Measurements from ENCODE around the gene HOXD10. TPM values are rescaled to one million over a fixed set of nuclear protein-coding genes. Genes with fewer than 3 reads are reported as not detected.

Gene HOXD10
- total RNA-seq, 1 donor from 2014 or later, result 19.6 TPM

GRCh38 chr2:176154576-176155252 lies 38.1 kb downstream of the HOXD10 start:
- Histone ChIP-seq H3K9me3 (no peaks in the 10 kb centered on the region), H3K27me3 (peaks cover 10% of the 10 kb centered on the region), H3K27ac (no peak overlapping the region), H3K4me1 (peaks cover 20% of the 10 kb centered on the region), H3K4me3 (no peak overlapping the region), H3K36me3 (no peaks in the 10 kb centered on the region)
- no peak for DNase-seq (ENCODE audit: extremely low spot score in 2 of 2)
- no peak for TF ChIP-seq POLR2AphosphoS5 (IDR thresholded peaks at IDR 0.05; ENCODE audit: insufficient read depth in 1 of 2, low read depth in 1 of 2)
- TF ChIP-seq POLR2A (IDR thresholded peaks at IDR 0.05), result no peak
- TF ChIP-seq CTCF (IDR thresholded peaks at IDR 0.05), result no peak
- intact Hi-C loops (cut with DNase I), result no loop called here

GRCh38 chr2:176155356-176156044 lies 38.9 kb downstream of the HOXD10 start:
- no peak for DNase-seq (ENCODE audit: extremely low spot score in 2 of 2)
- H3K36me3 ChIP-seq, result no peaks in the 10 kb centered on the region
- peaks cover 10% of the 10 kb centered on the region for H3K27me3 ChIP-seq
- peaks cover 26% of the 10 kb centered on the region for H3K4me1 ChIP-seq
- intact Hi-C loops (cut with DNase I), result no loop called here
- TF ChIP-seq CTCF (IDR thresholded peaks at IDR 0.05) (no peak), POLR2A (IDR thresholded peaks at IDR 0.05) (no peak), POLR2AphosphoS5 (IDR thresholded peaks at IDR 0.05; ENCODE audit: insufficient read depth in 1 of 2, low read depth in 1 of 2) (no peak)
- no peak overlapping the region for H3K4me3 ChIP-seq
- H3K27ac ChIP-seq, result no peak overlapping the region
- H3K9me3 ChIP-seq, result no peaks in the 10 kb centered on the region

- Histone ChIP-seq H3K9me3 (no peaks in the 10 kb centered on the region), H3K4me1 (peaks cover 30% of the 10 kb centered on the region), H3K27ac (no peak overlapping the region), H3K36me3 (no peaks in the 10 kb centered on the region), H3K4me3 (no peak overlapping the region), H3K27me3 (peaks cover 15% of the 10 kb centered on the region)
- DNase-seq (ENCODE audit: extremely low spot score in 2 of 2), result no peak
- TF ChIP-seq POLR2AphosphoS5 (IDR thresholded peaks at IDR 0.05; ENCODE audit: insufficient read depth in 1 of 2, low read depth in 1 of 2), result no peak
- no peak for TF ChIP-seq POLR2A (IDR thresholded peaks at IDR 0.05)
- no peak for TF ChIP-seq CTCF (IDR thresholded peaks at IDR 0.05)
- intact Hi-C loops (cut with DNase I), result no loop called here
These were observed 39.8 kb downstream of the HOXD10 start for GRCh38 chr2:176156301-176156806.

GRCh38 chr2:176156807-176157498 lies 40.4 kb downstream of the HOXD10 start, which contains the start of gene HOXD3:
HOXD3 (plus strand) TSS chr2:176157307; CDS start chr2:176169115, 11,808 bp downstream.
- Histone ChIP-seq H3K27me3 (peaks cover 15% of the 10 kb centered on the region), H3K4me1 (peaks cover 30% of the 10 kb centered on the region)
- intact Hi-C loops (cut with DNase I), result no loop called here

More at GRCh38 chr2:176156807-176157498, 40.4 kb downstream of the HOXD10 start, which contains the start of gene HOXD3:
- TF ChIP-seq POLR2AphosphoS5 (IDR thresholded peaks at IDR 0.05; ENCODE audit: insufficient read depth in 1 of 2, low read depth in 1 of 2) (no peak), POLR2A (IDR thresholded peaks at IDR 0.05) (no peak), CTCF (IDR thresholded peaks at IDR 0.05) (no peak)
- DNase-seq (ENCODE audit: extremely low spot score in 2 of 2), result no peak
- no peaks in the 10 kb centered on the region for H3K9me3 ChIP-seq
- no peak within 1 kb of the TSS for H3K4me3 ChIP-seq
- H3K27ac ChIP-seq, result no peak within 1 kb of the TSS
- H3K36me3 ChIP-seq, result no peaks in the 10 kb centered on the region
